Measurements from ENCODE around the gene INSRR.

The INSRR gene

GRCh38 chr1:156858959-156859522 lies at the start of gene INSRR:
Gene INSRR, minus strand, starts transcription at chr1:156859117. Its CDS starts 496 bp downstream, at chr1:156858621.
- DNase-seq: no peak

DNA sequence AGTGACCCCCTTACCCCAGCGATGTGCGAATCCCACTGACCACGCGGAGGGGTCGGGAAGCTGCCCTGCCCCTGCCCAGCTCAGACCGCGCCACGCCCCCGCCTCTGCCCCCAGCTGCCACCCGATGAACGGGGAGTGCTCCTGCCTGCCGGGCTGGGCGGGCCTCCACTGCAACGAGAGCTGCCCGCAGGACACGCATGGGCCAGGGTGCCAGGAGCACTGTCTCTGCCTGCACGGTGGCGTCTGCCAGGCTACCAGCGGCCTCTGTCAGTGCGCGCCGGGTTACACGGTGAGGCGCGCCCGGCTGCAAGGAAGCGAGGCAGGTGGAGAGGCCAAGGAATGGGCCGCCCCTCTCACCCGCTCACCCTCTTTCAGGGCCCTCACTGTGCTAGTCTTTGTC lies 49.6 kb upstream of the INSRR start:
- no peak for DNase-seq

DNA sequence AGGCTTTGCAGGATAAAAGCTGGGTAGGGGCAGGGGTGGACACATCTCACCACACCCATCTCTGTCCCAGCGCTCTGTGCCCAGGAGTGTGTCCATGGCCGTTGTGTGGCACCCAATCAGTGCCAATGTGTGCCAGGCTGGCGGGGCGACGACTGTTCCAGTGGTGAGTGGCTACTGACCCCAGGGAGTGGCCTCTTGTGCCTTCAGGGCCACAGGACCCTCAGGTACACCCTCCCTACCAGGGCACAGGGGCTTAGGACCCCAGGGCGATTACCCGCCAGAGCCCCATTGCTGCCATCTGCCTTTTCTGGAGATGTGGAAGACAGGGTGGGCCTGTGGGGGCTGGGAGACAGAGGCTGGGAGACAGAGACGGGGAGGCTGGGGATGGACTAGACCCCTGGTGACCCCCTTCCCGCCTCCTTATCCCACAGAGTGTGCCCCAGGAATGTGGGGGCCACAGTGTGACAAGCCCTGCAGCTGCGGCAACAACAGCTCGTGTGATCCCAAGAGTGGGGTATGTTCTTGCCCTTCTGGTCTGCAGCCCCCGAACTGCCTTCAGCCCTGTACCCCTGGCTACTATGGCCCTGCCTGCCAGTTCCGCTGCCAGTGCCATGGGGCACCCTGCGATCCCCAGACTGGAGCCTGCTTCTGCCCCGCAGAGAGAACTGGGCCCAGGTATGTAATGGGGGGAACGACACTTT lies 47.4 kb upstream of the INSRR start:
- DNase-seq: no peak

- no peak for DNase-seq
Measured at GRCh38 chr1:156905651-156906050, 46.7 kb upstream of the INSRR start.

DNA sequence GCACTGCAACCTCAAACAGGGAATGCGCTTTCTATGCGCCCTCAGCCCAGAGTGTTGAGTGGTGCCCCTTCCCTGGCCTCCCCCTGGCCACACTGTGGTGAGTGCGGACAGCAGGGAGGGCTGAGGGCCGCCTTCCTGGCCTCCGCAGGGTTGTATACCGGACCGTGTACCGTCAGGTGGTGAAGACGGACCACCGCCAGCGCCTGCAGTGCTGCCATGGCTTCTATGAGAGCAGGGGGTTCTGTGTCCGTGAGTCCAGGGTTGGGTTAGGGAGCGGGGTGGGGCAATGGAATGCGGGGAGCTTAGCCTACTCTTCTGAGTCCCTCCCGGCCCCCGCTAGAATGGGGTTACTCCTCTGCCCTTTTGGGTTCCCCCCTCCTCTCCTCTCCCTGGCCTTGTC lies 46.3 kb upstream of the INSRR start:
- no peak for DNase-seq

DNA sequence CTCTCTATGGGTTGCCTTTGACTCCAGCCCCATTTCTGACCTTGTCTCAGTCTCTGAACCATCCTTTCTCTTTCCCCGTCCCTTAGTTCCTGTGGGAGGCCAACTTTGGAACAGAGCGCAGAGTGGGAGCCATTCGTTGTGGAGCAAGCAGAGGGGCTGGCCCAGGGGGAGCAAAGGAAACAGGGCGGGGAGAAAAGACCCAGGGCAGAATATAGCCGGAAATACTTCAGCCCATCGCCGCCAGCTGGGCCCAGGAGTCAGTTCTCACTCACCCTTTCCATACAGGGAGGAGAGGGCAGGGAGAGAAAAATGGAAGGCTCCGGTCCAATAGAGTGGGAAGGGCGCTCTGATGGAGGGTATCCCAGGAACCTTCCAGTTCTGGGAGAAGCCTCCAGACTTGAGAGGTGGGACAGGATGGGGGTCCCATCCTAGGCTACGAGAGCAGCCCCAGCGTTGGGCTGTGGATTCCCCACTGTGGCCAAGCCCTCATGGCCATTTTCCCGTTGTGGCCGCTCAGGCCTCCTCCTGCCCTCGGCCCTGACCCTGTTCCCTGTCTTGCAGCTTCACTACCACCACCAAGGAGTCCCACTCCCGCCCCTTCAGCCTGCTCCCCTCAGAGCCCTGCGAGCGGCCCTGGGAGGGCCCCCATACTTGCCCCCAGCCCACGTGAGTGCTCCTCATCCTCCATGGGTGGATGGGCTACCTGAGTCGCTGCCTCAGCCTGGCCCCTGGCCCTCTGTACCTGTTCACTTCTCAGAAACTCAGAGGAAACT lies 45.5 kb upstream of the INSRR start:
- no peak for DNase-seq

- no peak for DNase-seq
Measured at GRCh38 chr1:156903328-156904091, 44.6 kb upstream of the INSRR start.

DNA sequence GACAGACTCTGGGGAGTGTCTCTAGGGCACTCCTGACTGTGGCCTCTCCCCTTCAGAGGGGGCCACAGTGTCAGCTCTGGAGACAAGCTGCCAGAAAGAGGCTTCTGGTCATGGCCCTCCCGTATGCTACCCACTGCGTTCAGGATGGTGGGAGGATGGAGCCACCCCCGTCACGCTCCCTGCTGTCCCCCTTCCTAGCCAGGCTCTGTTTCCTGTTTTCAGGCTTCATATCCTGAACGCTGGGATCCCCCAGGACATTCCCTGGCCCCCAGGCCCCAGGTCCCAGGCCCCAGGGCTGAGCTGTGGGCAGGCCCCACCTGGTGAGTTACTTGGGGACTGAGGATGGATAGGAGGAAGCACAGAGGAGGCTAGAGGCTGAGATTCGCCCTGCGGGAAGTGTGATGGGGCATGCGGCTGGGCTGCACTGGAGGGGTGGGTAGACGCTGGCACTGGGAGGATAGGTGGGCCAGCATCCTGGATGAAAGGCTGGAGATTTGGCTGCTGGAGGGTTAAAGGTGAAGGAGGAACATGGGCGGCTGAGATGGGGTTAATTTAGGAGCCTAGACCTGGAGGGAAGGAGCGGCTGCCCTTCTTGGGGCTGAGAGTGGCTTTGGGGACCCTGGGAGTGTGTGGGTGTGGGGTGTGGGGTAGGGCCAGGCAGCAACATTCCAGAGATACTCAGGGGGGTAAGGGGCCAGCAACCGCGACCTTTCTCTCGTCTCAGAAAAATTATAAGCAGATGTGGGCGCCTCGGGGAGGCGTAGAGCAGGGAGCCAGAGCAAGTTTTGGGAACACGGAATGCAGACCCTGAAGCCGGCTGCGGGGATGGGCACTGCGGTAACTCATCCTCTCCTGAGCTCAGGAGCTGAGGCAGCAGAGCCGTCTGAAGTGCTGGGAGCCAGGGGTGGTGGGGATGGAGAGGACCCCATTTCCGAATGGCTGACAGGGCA lies 43.3 kb upstream of the INSRR start:
- DNase-seq: no peak

GRCh38 chr1:156901590-156901900 lies 42.6 kb upstream of the INSRR start:
- no peak for DNase-seq

GRCh38 chr1:156900896-156901589 lies 42.1 kb upstream of the INSRR start:
- no peak for DNase-seq

DNA sequence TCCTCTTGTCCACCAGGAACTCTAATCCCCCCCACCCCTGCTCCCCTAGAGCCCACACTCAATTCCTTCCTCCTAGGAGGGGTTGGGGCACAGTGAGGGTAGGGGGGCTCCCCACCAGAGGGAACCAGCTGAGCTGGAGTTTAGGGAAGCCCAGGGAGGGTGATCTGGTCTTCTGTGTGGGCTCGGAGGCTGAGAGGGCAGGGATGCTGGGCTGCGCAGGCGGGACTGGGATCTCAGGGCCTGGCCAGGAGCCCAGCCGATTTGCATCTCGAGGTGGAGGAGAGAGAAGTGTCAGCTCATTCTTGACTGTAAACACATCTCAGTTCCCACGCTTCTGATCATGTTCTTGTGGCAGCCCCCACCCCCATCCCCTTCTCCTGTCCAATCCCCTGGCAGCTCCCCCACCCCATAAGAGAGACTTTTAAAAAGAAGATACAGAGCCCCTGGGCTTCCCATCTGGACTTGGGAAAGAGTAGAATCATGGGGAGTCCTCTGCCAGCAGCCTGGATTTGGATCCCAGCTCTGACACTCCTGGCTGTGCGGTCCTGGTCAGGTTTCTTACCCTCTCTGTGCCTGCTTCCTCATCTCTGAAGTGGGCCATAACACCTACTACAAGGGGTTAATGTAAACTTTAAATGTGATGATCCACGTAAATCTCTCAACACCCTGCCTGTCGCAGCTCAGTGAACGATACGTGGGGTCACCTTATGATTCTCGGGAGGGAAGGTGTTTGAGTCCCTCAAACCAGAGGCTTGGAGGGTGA lies 41.2 kb upstream of the INSRR start:
- no peak for DNase-seq

DNA sequence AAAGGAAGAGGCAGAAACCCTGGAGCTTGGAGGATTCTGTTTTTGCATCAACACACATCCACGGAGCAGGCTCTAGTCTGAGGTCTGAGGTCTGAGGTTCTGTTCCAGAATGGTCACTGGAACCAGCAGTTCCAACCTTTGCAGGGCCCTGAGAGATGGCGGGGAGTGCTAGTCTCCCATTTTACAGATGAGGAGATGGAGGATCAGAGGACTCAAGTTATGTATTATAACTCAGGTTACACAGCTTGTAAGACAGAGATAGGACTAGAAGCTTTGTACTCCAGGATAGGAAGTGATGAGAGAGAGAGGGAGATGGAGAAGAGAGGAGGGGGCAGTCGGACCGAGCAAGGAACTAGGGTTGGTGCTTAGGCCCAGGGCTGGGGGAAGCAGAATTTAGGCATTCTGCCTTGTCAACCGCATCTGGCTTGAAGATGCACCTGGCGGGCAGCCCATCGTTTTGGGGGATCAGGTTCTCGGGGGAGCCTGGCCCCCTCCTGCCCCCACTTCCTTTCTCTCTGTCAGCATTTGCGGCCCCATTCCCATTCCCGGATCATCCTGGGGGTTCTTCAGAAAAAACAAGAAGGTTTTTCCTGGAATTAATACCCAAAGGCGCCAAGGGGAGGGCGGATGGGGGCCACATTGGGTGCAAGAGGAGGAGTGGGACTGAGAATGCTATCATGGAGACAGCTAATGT lies 40.2 kb upstream of the INSRR start:
- no peak for DNase-seq

- DNase-seq: no peak
Measured at GRCh38 chr1:156898161-156898566, 39.2 kb upstream of the INSRR start.

DNA sequence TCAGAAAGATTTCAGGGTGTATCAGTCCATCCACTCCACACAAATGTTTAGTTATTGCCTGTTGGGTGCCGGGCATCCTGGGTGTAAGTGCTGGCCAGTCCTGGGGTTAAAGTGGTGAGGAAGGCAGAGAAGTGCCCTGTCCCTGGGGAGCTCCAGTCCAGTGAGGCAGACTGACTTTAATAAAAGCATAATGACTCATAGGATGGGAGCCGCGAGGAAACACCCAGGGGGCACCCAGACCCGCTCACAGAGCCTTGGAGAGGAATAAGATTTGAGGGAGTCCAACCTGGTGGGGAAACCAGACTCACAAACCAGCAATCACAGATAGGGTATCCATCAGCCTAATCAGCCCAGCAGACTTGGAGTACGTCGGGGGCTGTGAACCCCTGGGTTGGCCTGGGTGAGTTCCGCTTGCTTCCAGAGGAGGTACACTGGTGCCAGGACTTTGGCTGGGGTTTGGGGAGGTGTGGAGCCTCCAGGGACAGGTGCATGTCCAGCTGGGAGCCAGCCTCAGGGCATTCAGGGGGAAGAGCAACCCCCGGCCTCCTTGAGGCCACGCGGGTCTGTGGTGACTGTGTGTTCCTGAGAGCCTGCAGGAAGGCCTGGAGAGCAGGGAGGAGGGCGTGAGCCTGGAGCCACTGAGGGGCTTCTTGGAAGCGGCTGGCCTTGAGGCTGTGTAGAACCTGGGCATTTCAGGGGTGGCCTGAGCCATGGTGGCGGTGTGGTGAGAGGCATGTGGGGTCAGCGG lies 38.3 kb upstream of the INSRR start:
- no peak for DNase-seq

GRCh38 chr1:156896490-156897033 lies 37.6 kb upstream of the INSRR start:
- DNase-seq: no peak

DNA sequence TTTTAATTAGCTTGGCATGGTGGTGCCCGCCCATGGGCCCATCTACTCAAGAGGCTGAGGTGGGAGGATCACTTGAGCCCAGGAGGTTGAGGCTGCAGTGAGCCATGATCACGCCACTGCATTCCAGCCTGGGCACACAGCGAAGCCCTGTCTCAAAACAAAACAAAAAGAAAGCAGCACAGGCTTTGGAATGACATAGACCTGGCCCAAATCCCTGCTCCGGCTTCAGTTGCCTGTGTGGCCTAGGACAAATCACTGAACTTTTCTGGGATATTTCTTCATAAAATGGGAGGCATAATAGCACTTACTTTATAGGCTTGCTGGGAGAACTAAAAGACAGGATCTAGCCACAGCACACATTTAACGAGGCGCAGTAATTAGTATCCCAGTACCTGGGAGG lies 37.0 kb upstream of the INSRR start:
- DNase-seq: no peak

DNA sequence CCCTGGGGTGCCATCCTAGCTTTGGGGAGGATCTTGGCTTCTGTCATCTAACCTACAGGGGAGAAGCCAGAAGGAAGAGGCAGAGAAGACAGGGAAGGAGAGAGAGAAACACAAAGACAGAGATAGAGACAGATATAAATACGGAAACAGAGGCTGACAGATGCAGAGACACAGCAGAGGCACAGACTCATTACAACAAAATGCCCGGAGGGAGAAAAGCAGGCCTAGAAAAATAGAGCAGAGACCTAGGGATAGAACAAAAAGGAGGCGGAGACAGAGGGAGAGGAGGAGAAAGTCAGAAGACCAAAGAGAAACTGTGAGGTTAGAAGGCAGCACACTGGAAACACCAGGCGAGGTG lies 36.5 kb upstream of the INSRR start:
- DNase-seq: no peak

- no peak for DNase-seq
Measured at GRCh38 chr1:156894711-156895454, 36.0 kb upstream of the INSRR start.

DNA sequence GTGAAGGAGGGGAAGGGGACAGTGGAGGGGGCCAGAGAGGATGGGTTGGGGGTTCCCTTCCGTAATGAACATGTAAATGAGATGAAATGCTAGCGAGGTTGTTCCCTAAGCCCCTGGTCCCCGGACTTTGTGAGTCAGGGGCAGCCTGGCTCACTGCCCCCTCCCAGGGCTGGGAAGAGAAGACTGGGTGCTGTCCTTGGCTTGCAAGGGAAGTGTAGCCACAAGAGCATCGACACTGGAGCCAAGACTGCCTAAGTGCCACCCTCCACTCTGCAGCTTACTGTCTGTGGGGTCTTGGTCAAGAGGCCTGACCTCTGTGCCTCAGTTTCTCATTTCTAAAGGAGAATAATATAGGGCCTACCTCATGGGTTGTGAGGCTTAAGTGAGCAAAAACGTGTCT lies 35.1 kb upstream of the INSRR start:
- DNase-seq: no peak
